ENCODE data around the gene MAMSTR. TPM values are rescaled to one million over a fixed set of nuclear protein-coding genes. Genes with fewer than 3 reads are reported as not detected.

MAMSTR gene
- total RNA-seq, 1 experiment from 2014 or later, result 0.18 TPM

GRCh38 chr19:48731452-48731851 lies 11.9 kb upstream of the MAMSTR start:
- Histone ChIP-seq H3K4me3 (ENCODE audit: low read length) (no peak overlapping the region), H3K9me3 (ENCODE audit: low read length) (no peaks in the 10 kb centered on the region), H2AFZ (ENCODE audit: low read length) (no peak overlapping the region), H3F3A (ENCODE audit: low read length, unreplicated experiment) (no peaks in the 10 kb centered on the region), H3K27me3 (ENCODE audit: low read length) (no peaks in the 10 kb centered on the region), H3K27ac (ENCODE audit: low read length) (no peak overlapping the region), H3K79me2 (ENCODE audit: low read length) (no peaks in the 10 kb centered on the region), H3K36me3 (ENCODE audit: low read depth, low read length) (no peaks in the 10 kb centered on the region), H3K9ac (ENCODE audit: low read length) (no peak overlapping the region), H3K4me1 (ENCODE audit: insufficient read depth, low read length) (no peaks in the 10 kb centered on the region), H3K9me2 (replicated peaks; ENCODE audit: low read length) (no peaks in the 10 kb centered on the region), H4K20me1 (ENCODE audit: low read length) (no peaks in the 10 kb centered on the region), H3K4me2 (ENCODE audit: low read length) (no peak overlapping the region)
- ATAC-seq (no peak), DNase-seq (no peak)
- ChIA-PET CTCF (no interaction called here), POLR2A (ENCODE audit: unreplicated experiment) (no interaction called here)
- intact Hi-C loops (cut with micrococcal nuclease), result no loop called here
- TF ChIP-seq EZH2 (IDR thresholded peaks at IDR 0.05; ENCODE audit: low read length, unreplicated experiment) (no peak), EZH2phosphoT487 (IDR thresholded peaks at IDR 0.05; ENCODE audit: borderline replicate concordance, low read length) (no peak)
- TF ChIP-seq, protein P1, sequence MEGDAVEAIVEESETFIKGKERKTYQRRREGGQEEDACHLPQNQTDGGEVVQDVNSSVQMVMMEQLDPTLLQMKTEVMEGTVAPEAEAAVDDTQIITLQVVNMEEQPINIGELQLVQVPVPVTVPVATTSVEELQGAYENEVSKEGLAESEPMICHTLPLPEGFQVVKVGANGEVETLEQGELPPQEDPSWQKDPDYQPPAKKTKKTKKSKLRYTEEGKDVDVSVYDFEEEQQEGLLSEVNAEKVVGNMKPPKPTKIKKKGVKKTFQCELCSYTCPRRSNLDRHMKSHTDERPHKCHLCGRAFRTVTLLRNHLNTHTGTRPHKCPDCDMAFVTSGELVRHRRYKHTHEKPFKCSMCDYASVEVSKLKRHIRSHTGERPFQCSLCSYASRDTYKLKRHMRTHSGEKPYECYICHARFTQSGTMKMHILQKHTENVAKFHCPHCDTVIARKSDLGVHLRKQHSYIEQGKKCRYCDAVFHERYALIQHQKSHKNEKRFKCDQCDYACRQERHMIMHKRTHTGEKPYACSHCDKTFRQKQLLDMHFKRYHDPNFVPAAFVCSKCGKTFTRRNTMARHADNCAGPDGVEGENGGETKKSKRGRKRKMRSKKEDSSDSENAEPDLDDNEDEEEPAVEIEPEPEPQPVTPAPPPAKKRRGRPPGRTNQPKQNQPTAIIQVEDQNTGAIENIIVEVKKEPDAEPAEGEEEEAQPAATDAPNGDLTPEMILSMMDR (conservative IDR thresholded peaks at IDR 0.05; ENCODE audit: low read depth, low read length), result no peak
- BruUV-seq (replicated peaks), result no TSS peak

DNA sequence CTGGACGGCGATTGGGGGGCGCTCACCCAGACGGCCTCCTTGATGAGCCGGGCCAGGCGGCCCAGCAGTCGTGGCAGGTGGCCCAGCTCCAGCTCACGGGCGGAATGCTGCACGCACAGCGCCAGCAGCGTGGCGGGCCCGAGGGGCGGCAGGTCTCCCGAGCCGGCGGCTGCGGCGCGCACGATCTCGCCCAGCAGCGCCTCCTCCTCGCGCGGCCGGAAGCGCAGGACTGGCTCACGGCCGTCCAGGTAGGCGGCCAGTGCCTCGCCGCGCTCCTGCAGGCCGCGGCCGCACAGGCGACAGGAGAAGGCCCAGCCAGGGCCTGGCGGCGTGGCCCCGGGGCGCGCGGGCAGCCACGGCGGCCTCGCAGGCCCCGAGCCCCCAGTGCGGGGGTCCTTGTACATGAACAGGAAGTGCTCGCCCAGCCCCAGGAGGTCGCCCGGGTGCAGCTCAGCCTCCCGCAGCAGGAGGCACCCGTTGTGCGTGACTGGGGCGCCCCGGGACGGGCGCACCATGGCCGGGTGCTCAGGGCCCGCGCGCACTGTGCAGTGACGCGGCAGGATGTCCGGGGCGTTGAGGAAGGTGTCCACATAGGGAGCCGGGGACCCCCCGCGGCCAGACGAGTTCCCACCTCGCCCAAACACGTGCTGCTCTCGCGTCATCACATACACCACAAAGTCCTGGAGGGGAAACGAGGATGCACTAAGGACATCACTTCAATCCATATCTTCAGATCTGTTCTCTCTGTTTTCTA lies 9.6 kb upstream of the MAMSTR start:
- CTCF ChIA-PET, result no interaction called here
- no peak overlapping the region for H3K27ac ChIP-seq (ENCODE audit: low read length)
- POLR2A ChIA-PET (ENCODE audit: unreplicated experiment), result no interaction called here
- no peaks in the 10 kb centered on the region for H3K79me2 ChIP-seq (ENCODE audit: low read length)
- no peaks in the 10 kb centered on the region for H3K36me3 ChIP-seq (ENCODE audit: low read depth, low read length)
- no peaks in the 10 kb centered on the region for H4K20me1 ChIP-seq (ENCODE audit: low read length)
- H3K4me2 ChIP-seq (ENCODE audit: low read length), result no peak overlapping the region
- H3K4me3 ChIP-seq (ENCODE audit: low read length), result no peak overlapping the region
- no peak overlapping the region for H2AFZ ChIP-seq (ENCODE audit: low read length)
- no peaks in the 10 kb centered on the region for H3F3A ChIP-seq (ENCODE audit: low read length, unreplicated experiment)
- DNase-seq (no peak), ATAC-seq (no peak)
- intact Hi-C loops (cut with micrococcal nuclease), result no loop called here
- no TSS peak for BruUV-seq (replicated peaks)
- H3K9me2 ChIP-seq (replicated peaks; ENCODE audit: low read length), result no peaks in the 10 kb centered on the region
- no peaks in the 10 kb centered on the region for H3K27me3 ChIP-seq (ENCODE audit: low read length)
- no peaks in the 10 kb centered on the region for H3K9me3 ChIP-seq (ENCODE audit: low read length)
- H3K4me1 ChIP-seq (ENCODE audit: insufficient read depth, low read length), result no peaks in the 10 kb centered on the region
- TF ChIP-seq EZH2 (IDR thresholded peaks at IDR 0.05; ENCODE audit: low read length, unreplicated experiment), result no peak
- no peak for TF ChIP-seq EZH2phosphoT487 (IDR thresholded peaks at IDR 0.05; ENCODE audit: borderline replicate concordance, low read length)
- TF ChIP-seq, protein P1 (conservative IDR thresholded peaks at IDR 0.05; ENCODE audit: low read depth, low read length), result no peak
- no peak overlapping the region for H3K9ac ChIP-seq (ENCODE audit: low read length)

DNA sequence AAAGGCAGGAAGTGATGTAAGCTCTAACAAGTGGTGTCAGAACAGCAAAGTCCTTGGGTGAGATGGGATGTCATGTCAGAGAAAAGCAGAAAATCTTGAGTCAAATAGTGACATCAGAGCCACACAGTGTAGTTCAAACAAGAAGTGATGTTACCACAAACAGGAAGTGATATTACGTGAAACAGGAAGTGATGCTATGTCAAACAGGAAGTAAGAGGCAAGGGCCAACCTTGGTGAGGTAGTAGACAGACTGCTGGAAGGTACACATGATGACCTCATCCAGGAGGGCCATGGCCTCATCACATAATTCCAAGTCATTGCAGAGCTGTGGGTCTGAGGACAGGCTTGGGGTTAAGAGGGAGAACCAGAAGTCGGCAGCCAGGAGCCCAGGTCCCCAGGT lies 7.0 kb upstream of the MAMSTR start:
- no peaks in the 10 kb centered on the region for H3K4me1 ChIP-seq (ENCODE audit: insufficient read depth, low read length)
- H2AFZ ChIP-seq (ENCODE audit: low read length), result no peak overlapping the region
- DNase-seq (no peak), ATAC-seq (no peak)
- no peak overlapping the region for H3K4me2 ChIP-seq (ENCODE audit: low read length)
- H3K36me3 ChIP-seq (ENCODE audit: low read depth, low read length), result no peaks in the 10 kb centered on the region
- no peaks in the 10 kb centered on the region for H3K79me2 ChIP-seq (ENCODE audit: low read length)
- ChIA-PET CTCF (no interaction called here), POLR2A (ENCODE audit: unreplicated experiment) (no interaction called here)
- no peaks in the 10 kb centered on the region for H3F3A ChIP-seq (ENCODE audit: low read length, unreplicated experiment)
- no peaks in the 10 kb centered on the region for H4K20me1 ChIP-seq (ENCODE audit: low read length)
- no peak overlapping the region for H3K27ac ChIP-seq (ENCODE audit: low read length)
- no TSS peak for BruUV-seq (replicated peaks)
- intact Hi-C loops (cut with micrococcal nuclease), result no loop called here
- H3K9me2 ChIP-seq (replicated peaks; ENCODE audit: low read length), result no peaks in the 10 kb centered on the region
- no peak overlapping the region for H3K4me3 ChIP-seq (ENCODE audit: low read length)
- no peak overlapping the region for H3K9ac ChIP-seq (ENCODE audit: low read length)
- no peaks in the 10 kb centered on the region for H3K9me3 ChIP-seq (ENCODE audit: low read length)
- no peaks in the 10 kb centered on the region for H3K27me3 ChIP-seq (ENCODE audit: low read length)
- TF ChIP-seq EZH2phosphoT487 (IDR thresholded peaks at IDR 0.05; ENCODE audit: borderline replicate concordance, low read length) (no peak), EZH2 (IDR thresholded peaks at IDR 0.05; ENCODE audit: low read length, unreplicated experiment) (no peak)
- TF ChIP-seq, protein P1 (conservative IDR thresholded peaks at IDR 0.05; ENCODE audit: low read depth, low read length), result no peak

All from PC-3 (cell line).